Transverse colon (tissue), 4 donors: ENCODE results near the gene CLDN4. TPM values are rescaled to one million over a fixed set of nuclear protein-coding genes. Genes with fewer than 3 reads are reported as not detected.
"Not testable (repeated sequence)": the region's sequence is repeated elsewhere in the genome, so short reads cannot be mapped to it uniquely, and the experiment has no call there.

Experiments used
- DNase-seq: peaks from one replicate; pipeline ENCODE4 v3.0.0-alpha.2; 2019
- H3K27ac ChIP-seq, 4 donors: fragments of 200-600 bp; sonication (generic); 2 replicates each; pipeline ENCODE4 v1.5.1; 2016 to 2018; ENCODE audit warnings: inconsistent platforms in 4 of 4
- H3K27me3 ChIP-seq: fragments of 200-600 bp; sonication (generic); 2 replicates; pipeline ENCODE4 v1.5.1; 2017; ENCODE audit warnings: inconsistent platforms
- H3K36me3 ChIP-seq, 4 donors: fragments of 200-600 bp; sonication (generic); 2 replicates each; pipeline ENCODE4 v1.5.1; 2017 to 2019; ENCODE audit warnings: inconsistent platforms in 4 of 4
- H3K4me1 ChIP-seq, 4 donors: fragments of 200-600 bp; sonication (generic); 2 replicates each; pipeline ENCODE4 v1.5.1; 2017 to 2020; ENCODE audit warnings: inconsistent platforms in 4 of 4
- H3K4me3 ChIP-seq, 4 donors: fragments of 200-600 bp; sonication (generic); 1 replicate in 1 of 4; 2 replicates in 3 of 4; pipeline versions ENCODE4 v1.5.1 to v1.6.1; 2017 to 2019; ENCODE audit warnings: inconsistent platforms in 4 of 4
- H3K9me3 ChIP-seq, 2 donors: fragments of 200-600 bp; sonication (generic); 2 replicates each; pipeline ENCODE4 v1.5.1; 2017 to 2019; ENCODE audit warnings: inconsistent platforms in 2 of 2
- EP300 ChIP-seq: sonication (generic); formaldehyde crosslinking; IDR thresholded peaks from one replicate; pipeline ENCODE4 v1.6.1; 2017; ENCODE audit warnings: antibody characterized with exemption, low read depth
- POLR2A ChIP-seq: fragments of 450-650 bp; IDR thresholded peaks from one replicate; pipeline ENCODE4 v1.6.1; 2016; ENCODE audit warnings: antibody characterized with exemption, mild to moderate bottlenecking, moderate library complexity
- POLR2AphosphoS5 ChIP-seq, 3 donors: sonication (generic); formaldehyde crosslinking; IDR thresholded peaks; one replicate each; pipeline ENCODE4 v1.6.1; 2016; ENCODE audit warnings: antibody characterized with exemption in 3 of 3
- WGBS, 2 donors: methylation state at CpG; one replicate each; pipeline ENCODE4 v1.1.5; 2018; ENCODE audit warnings: low coverage in 1 of 2; 5-methylcytosine and 5-hydroxymethylcytosine counted together
- in situ Hi-C, 4 donors: fragments of 200-750 bp; cut with MboI; loops; one replicate each; pipeline versions ENCODE4 v1.15.0 to v1.15.1; 2017; ENCODE audit warnings: low sequenced_read_pairs in 3 of 4, low pct_ligation_motif_present in 1 of 4, low pct_unique_long_range_greater_than_20kb in 1 of 4
- intact Hi-C: fragments of 100-400 bp; cut with DNase I; formaldehyde crosslinking; loops from one replicate; pipeline ENCODE4 v1.15.1; 2023; ENCODE audit warnings: low total_unique reads
- total RNA-seq, 4 donors: library from RNA; depleted of rRNA; stranded (reverse); fragments of >200 nt; gene quantifications; one replicate each; pipeline ENCODE4 v1.1.0, GENCODE V29; 2016
- TF ChIP-seq, protein P1 (sequence below), 5 experiments: fragments of 200-600 bp in 3 of 5; fragments of 450-650 bp in 2 of 5; sonication (generic) in 3 of 5; IDR thresholded peaks; 1 replicate in 2 of 5; 2 replicates in 3 of 5; pipeline ENCODE4 v1.5.1; 2016 to 2017; ENCODE audit warnings: antibody characterized with exemption in 5 of 5, inconsistent platforms in 3 of 5, mild to moderate bottlenecking in 2 of 5, moderate library complexity in 1 of 5

Gene CLDN4, protein sequence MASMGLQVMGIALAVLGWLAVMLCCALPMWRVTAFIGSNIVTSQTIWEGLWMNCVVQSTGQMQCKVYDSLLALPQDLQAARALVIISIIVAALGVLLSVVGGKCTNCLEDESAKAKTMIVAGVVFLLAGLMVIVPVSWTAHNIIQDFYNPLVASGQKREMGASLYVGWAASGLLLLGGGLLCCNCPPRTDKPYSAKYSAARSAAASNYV
- 1,000 to 10,000 TPM in 1 of 4 donors, 100 to 1,000 TPM in 3; 555 to 1,122 (median 815) TPM for total RNA-seq

DNA sequence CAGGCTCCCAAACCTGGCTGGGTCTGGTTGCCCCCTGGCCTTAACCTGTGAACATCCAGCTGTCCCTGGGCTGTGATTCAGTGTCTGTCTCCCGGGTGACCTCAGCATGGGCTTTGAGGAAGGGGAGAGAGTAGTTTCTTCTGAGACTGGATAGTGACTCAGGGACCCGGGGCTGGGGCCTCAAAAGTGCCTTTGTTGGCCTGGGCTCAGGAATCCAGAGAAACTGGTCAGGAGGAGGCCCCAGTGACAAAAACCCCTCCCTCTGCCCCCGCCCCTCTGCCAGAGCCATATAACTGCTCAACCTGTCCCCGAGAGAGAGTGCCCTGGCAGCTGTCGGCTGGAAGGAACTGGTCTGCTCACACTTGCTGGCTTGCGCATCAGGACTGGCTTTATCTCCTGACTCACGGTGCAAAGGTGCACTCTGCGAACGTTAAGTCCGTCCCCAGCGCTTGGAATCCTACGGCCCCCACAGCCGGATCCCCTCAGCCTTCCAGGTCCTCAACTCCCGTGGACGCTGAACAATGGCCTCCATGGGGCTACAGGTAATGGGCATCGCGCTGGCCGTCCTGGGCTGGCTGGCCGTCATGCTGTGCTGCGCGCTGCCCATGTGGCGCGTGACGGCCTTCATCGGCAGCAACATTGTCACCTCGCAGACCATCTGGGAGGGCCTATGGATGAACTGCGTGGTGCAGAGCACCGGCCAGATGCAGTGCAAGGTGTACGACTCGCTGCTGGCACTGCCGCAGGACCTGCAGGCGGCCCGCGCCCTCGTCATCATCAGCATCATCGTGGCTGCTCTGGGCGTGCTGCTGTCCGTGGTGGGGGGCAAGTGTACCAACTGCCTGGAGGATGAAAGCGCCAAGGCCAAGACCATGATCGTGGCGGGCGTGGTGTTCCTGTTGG is at the start of gene CLDN4:
Gene CLDN4, plus strand, starts transcription at position 316 of the 903 bp plus-strand sequence. Its CDS starts 206 bp downstream, at position 522.
- Histone ChIP-seq H3K4me3 (peak within 1 kb of the TSS; percentile 32 to 62 (median 52)), H3K36me3 (no peaks in the 10 kb centered on the region), H3K9me3 (no peaks in the 10 kb centered on the region), H3K27ac (peak within 1 kb of the TSS; percentile 87 to 98 (median 93)), H3K27me3 (no peaks in the 10 kb centered on the region), H3K4me1 (peaks cover 15 to 45% (median 33%) of the 10 kb centered on the region in 4 donors)
- 48% methylated on average over 41 of the region's 42 CpGs; no CpG with 5 or more reads in 1 of the 2 donors for whole genome bisulfite sequencing, 2 donors
- in situ Hi-C loops (no loop called here), intact Hi-C loops (no loop called here)
- peak; percentile 94 for DNase-seq
- TF ChIP-seq, protein P1, sequence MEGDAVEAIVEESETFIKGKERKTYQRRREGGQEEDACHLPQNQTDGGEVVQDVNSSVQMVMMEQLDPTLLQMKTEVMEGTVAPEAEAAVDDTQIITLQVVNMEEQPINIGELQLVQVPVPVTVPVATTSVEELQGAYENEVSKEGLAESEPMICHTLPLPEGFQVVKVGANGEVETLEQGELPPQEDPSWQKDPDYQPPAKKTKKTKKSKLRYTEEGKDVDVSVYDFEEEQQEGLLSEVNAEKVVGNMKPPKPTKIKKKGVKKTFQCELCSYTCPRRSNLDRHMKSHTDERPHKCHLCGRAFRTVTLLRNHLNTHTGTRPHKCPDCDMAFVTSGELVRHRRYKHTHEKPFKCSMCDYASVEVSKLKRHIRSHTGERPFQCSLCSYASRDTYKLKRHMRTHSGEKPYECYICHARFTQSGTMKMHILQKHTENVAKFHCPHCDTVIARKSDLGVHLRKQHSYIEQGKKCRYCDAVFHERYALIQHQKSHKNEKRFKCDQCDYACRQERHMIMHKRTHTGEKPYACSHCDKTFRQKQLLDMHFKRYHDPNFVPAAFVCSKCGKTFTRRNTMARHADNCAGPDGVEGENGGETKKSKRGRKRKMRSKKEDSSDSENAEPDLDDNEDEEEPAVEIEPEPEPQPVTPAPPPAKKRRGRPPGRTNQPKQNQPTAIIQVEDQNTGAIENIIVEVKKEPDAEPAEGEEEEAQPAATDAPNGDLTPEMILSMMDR (IDR thresholded peaks at IDR 0.05), result no peak
- TF ChIP-seq POLR2A, result peak; percentile 99
- peak; percentile 34 for TF ChIP-seq EP300
- TF ChIP-seq POLR2AphosphoS5 (IDR thresholded peaks at IDR 0.05), result peak; percentile 94 to 100 (median 99)

DNA sequence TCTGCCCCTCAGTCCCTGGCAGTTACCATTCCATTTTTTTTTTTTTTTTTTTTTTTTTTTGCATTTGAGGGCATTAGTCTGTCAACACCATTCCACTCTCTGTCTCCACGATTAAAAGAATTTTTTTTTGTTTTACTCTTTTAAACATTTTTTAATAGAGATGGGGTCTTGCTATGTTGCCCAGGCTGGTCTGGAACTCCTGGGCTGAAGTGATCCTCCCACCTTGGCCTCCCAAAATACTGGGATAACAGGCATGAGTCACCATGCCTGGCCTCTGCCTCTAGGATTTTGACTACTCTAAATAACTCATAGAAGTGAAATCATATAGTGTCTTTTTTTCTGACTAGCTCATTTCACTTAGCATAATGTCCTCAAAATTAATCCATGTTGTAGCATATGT is 44.2 kb upstream of the CLDN4 start:
- DNase-seq, result no peak

DNA sequence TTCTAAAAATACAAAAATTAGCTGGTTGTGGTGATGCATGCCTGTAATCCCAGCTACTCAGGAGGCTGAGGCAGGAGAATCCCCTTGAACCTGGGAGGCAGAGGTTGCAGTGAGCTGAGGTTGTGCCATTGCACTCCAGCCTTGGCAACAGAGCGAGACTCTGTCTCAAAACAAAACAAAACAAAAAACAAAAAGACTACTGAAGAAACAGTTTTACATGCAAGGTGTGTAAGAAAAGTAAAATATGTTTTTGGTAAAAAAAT is 43.1 kb upstream of the CLDN4 start:
- H3K9me3 ChIP-seq, H3K36me3 ChIP-seq, H3K4me3 ChIP-seq, intact Hi-C loops, DNase-seq, H3K27me3 ChIP-seq, in situ Hi-C loops: not testable (repeated sequence)
- Histone ChIP-seq H3K27ac (peak overlapping the region; percentile 74 to 89 (median 86)), H3K4me1 (peaks cover 0 to 31% (median 14%) of the 10 kb centered on the region in 4 donors)
- WGBS, 2 donors, result 20 to 46% methylated on average over 1 of the region's 1 CpG

More for the DNA sequence above, 44.2 kb upstream of the CLDN4 start:
- no peaks in the 10 kb centered on the region for H3K9me3 ChIP-seq
- H3K4me1 ChIP-seq, result peaks cover 0 to 20% (median 9%) of the 10 kb centered on the region in 4 donors
- H3K27me3 ChIP-seq, result no peaks in the 10 kb centered on the region
- H3K4me3 ChIP-seq, result no peak overlapping the region
- H3K36me3 ChIP-seq, result no peaks in the 10 kb centered on the region
- peak overlapping the region in 3 of 4 donors; percentile 86 to 89 (median 87) for H3K27ac ChIP-seq
- intact Hi-C loops, result no loop called here
- WGBS, 2 donors, result 69 to 100% methylated on average over 1 of the region's 1 CpG
- in situ Hi-C loops, result no loop called here
- TF ChIP-seq EP300 (no peak), POLR2A (no peak)

DNA sequence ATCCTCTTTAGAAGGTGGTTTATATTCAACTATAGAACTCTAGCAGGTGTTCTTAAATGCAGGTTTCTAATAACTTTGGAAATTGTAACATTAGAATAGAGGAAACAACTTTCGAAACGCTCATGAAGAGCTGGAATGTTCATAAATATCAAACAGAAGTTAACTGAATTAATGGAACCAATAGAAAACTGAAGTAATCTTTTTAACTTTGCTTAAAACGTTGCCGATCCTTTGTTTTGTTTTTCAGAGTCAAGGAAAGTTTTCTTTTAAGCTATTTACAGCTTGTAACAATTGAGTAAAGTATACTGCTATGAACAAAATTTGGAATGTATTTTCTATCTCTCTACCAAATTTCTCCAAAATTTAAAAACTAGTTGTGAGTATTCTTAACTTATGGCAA is 41.7 kb upstream of the CLDN4 start:
- in situ Hi-C loops (no loop called here), intact Hi-C loops (no loop called here)
- no peak for DNase-seq
- Histone ChIP-seq H3K4me3 (no peak overlapping the region), H3K9me3 (no peaks in the 10 kb centered on the region), H3K4me1 (peaks cover 0 to 43% (median 21%) of the 10 kb centered on the region in 4 donors), H3K27me3 (no peaks in the 10 kb centered on the region), H3K27ac (no peak overlapping the region), H3K36me3 (no peaks in the 10 kb centered on the region)
- 90 to 92% methylated on average over 4 of the region's 4 CpGs for WGBS, 2 donors
- TF ChIP-seq, protein P1 (IDR thresholded peaks at IDR 0.05), result no peak
- TF ChIP-seq POLR2A (no peak), POLR2AphosphoS5 (IDR thresholded peaks at IDR 0.05) (no peak), EP300 (no peak)

DNA sequence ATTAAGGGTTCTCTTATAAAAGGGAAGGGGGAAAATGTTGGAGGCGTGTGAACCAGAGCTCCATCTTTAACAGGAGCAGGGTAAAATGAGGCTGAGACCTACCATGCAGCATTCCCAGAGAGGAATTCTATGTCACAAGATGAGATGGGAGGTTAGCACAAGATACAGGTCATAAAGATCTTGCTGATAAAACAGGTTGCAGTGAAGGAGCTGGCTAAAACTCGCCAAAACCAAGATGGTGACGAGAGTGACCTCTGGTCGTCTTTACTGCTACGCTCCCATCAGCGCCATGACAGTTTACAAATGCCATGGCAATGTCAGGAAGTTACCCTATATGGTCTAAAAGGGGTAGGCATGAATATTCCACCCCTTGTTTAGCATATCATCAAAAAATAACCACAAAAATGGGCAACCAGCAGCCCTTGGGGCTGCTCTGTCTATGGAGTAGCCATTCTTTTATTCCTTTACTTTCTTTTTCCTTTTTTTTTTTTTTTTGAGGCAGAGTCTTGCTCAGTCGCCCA is 39.6 kb upstream of the CLDN4 start:
- H3K4me3 ChIP-seq, H3K36me3 ChIP-seq, in situ Hi-C loops, H3K27me3 ChIP-seq, intact Hi-C loops, DNase-seq, H3K9me3 ChIP-seq: not testable (repeated sequence)
- Histone ChIP-seq H3K4me1 (peaks cover 5 to 52% (median 27%) of the 10 kb centered on the region in 4 donors), H3K27ac (peak overlapping the region in 1 of 4 donors; percentile 87)
- 84% methylated on average over 7 of the region's 7 CpGs; no CpG with 5 or more reads in 1 of the 2 donors for WGBS, 2 donors

DNA sequence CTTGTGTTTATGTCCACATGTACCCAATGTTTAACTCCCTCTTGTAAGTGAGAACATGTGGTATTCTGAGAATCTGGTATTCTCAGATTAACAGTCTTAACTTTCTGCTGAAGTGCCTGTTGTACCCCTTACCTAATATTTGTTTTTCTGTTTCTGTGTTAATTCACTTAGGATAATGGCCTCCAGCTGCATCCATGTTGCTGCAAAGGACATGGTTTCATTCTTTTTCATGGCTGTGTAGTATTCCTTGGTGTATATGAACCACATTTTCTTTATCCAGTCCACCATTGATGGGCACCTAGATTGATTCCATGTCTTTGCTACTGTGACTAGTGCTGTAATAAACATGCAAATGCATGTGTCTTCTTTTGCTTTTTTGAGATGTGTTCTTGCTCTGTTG is 35.6 kb upstream of the CLDN4 start:
- H3K27me3 ChIP-seq, H3K36me3 ChIP-seq, in situ Hi-C loops, H3K4me3 ChIP-seq, DNase-seq, H3K9me3 ChIP-seq, intact Hi-C loops: not testable (repeated sequence)
- Histone ChIP-seq H3K27ac (peak overlapping the region; percentile 86 to 90 (median 88)), H3K4me1 (peaks cover 5 to 38% (median 26%) of the 10 kb centered on the region in 4 donors)

DNA sequence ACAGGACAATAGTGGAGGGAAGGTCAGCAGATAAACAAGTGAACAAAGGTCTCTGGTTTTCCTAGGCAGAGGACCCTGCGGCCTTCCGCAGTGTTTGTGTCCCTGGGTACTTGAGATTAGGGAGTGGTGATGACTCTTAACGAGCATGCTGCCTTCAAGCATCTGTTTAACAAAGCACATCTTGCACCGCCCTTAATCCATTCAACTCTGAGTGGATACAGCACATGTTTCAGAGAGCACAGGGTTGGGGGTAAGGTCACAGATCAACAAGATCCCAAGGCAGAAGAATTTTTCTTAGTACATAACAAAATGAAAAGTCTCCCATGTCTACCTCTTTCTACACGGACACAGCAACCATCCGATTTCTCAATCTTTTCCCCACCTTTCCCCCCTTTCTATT is 34.1 kb upstream of the CLDN4 start:
- H3K27ac ChIP-seq, DNase-seq, in situ Hi-C loops, H3K36me3 ChIP-seq, H3K27me3 ChIP-seq, H3K9me3 ChIP-seq, H3K4me3 ChIP-seq, intact Hi-C loops: not testable (repeated sequence)
- 76% methylated on average over 4 of the region's 6 CpGs; no CpG with 5 or more reads in 1 of the 2 donors for WGBS, 2 donors
- H3K4me1 ChIP-seq, result peaks cover 5 to 47% (median 34%) of the 10 kb centered on the region in 4 donors

DNA sequence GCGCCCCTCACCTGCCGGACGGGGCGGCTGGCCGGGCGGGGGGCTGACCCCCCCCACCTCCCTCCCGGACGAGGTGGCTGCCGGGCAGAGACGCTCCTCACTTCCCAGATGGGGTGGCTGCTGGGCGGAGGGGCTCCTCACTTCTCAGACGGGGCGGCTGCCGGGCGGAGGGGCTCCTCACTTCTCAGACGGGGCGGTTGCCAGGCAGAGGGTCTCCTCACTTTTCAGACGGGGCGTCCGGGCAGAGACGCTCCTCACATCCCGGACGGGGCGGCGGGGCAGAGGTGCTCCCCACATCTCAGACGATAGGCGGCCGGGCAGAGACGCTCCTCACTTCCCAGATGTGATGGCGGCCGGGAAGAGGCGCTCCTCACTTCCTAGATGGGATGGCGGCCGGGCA is 33.6 kb upstream of the CLDN4 start:
- H3K36me3 ChIP-seq, H3K27me3 ChIP-seq, H3K4me3 ChIP-seq, DNase-seq, H3K27ac ChIP-seq, in situ Hi-C loops, intact Hi-C loops, H3K9me3 ChIP-seq: not testable (repeated sequence)
- peaks cover 5 to 46% (median 34%) of the 10 kb centered on the region in 4 donors for H3K4me1 ChIP-seq
- WGBS, 2 donors, result 97% methylated on average over 19 of the region's 34 CpGs; no CpG with 5 or more reads in 1 of the 2 donors
